SK-N-SH (cell line): ENCODE measurements around the gene RTF2.

Experiments used
- CHD2 ChIP-seq: fragments of 150-350 bp; IDR thresholded peaks from 2 replicates; pipeline ENCODE4 v1.6.1; 2018; ENCODE audit warnings: low read length; ENCODE audit not compliant: partially characterized antibody
- CTCF ChIP-seq: fragments of 200-600 bp; sonication (generic); IDR thresholded peaks from 2 replicates; pipeline ENCODE4 v1.6.1; 2017; ENCODE audit warnings: antibody characterized with exemption, mild to moderate bottlenecking, moderate library complexity
- EP300 ChIP-seq, 2 experiments: IDR thresholded peaks; 2 replicates each; pipeline versions ENCODE4 v1.4.0 to v1.6.1; 2012; ENCODE audit warnings: borderline replicate concordance in 1 of 2, low read depth in 1 of 2, low read length in 1 of 2
- EZH2phosphoT487 ChIP-seq: fragments of 200-600 bp; sonication (generic); IDR thresholded peaks from 2 replicates; pipeline ENCODE4 v1.6.1; 2017; ENCODE audit warnings: low read depth, mixed run types, mild to moderate bottlenecking, antibody characterized with exemption, moderate library complexity, borderline replicate concordance
- MXI1 ChIP-seq: IDR thresholded peaks from 2 replicates; pipeline ENCODE4 v1.6.1; 2012; ENCODE audit warnings: mild to moderate bottlenecking, low read depth, low read length, improper control_type of control experiment
- NRF1 ChIP-seq: IDR thresholded peaks from 2 replicates; pipeline ENCODE4 v1.6.1; 2012; ENCODE audit warnings: low read depth, mild to moderate bottlenecking, low read length
- PBX3 ChIP-seq: IDR thresholded peaks from 2 replicates; pipeline ENCODE4; 2012
- POLR2AphosphoS5 ChIP-seq: IDR thresholded peaks from 2 replicates; pipeline ENCODE4 v1.6.1; 2012; ENCODE audit warnings: low read depth, low read length
- RAD21 ChIP-seq: IDR thresholded peaks from 2 replicates; pipeline ENCODE4 v1.6.1; 2012; ENCODE audit warnings: mild to moderate bottlenecking, low read length
- RCOR1 ChIP-seq: fragments of 150-350 bp; IDR thresholded peaks from 2 replicates; pipeline ENCODE4 v1.6.1; 2017; ENCODE audit warnings: antibody characterized with exemption, low read length
- REST ChIP-seq: IDR thresholded peaks from 2 replicates; pipeline ENCODE4 v1.6.1; 2012; ENCODE audit warnings: mild to moderate bottlenecking, low read depth, low read length, moderate library complexity
- SIN3A ChIP-seq: IDR thresholded peaks from 2 replicates; pipeline ENCODE4 v1.6.1; 2012; ENCODE audit warnings: low read depth, mild to moderate bottlenecking, low read length, moderate library complexity, borderline replicate concordance
- SMC3 ChIP-seq: IDR thresholded peaks from 2 replicates; pipeline ENCODE4 v1.6.1; 2012; ENCODE audit warnings: low read depth, low read length, improper control_type of control experiment
- USF2 ChIP-seq: fragments of 150-350 bp; IDR thresholded peaks from 2 replicates; pipeline ENCODE4 v1.6.1; 2017; ENCODE audit warnings: antibody characterized with exemption, low read length, low read depth, borderline replicate concordance

GRCh38 chr20:56537997-56538396, 69.6 kb downstream of the RTF2 start:
- TF ChIP-seq SMC3 (no peak), CTCF (no peak), SIN3A (no peak), EP300 (IDR thresholded peaks at IDR 0.05; ENCODE audit: borderline replicate concordance in 1 of 2, low read depth in 1 of 2, low read length in 1 of 2) (no peak), PBX3 (no peak), USF2 (no peak), EZH2phosphoT487 (no peak), CHD2 (no peak), POLR2AphosphoS5 (no peak), RAD21 (no peak), RCOR1 (no peak), REST (no peak), MXI1 (no peak), NRF1 (no peak)
